Endodermal cell (in vitro differentiated cells): ENCODE measurements around the gene COQ8A. TPM values are rescaled to one million over a fixed set of nuclear protein-coding genes. Genes with fewer than 3 reads are reported as not detected.

ENCODE experiments used
- DNase-seq: peaks from one replicate; pipeline ENCODE4 v3.0.0-alpha.2; 2017
- H3K27ac ChIP-seq: 2 replicates; pipeline ENCODE4 v1.5.1; 2013; ENCODE audit warnings: mild to moderate bottlenecking, low read depth, low read length, moderate library complexity
- H3K27me3 ChIP-seq: 2 replicates; pipeline ENCODE4 v1.6.1; 2013; ENCODE audit warnings: mild to moderate bottlenecking, low read length, moderate library complexity; ENCODE audit not compliant: insufficient read depth, control insufficient read depth, poor library complexity, severe bottlenecking
- H3K36me3 ChIP-seq: 2 replicates; pipeline ENCODE4 v1.7.0; 2013; ENCODE audit warnings: mild to moderate bottlenecking, low read length, moderate library complexity; ENCODE audit not compliant: control insufficient read depth, insufficient read depth
- H3K4me1 ChIP-seq: one replicate; pipeline ENCODE4 v1.7.0; 2013; ENCODE audit warnings: low read length; ENCODE audit not compliant: control insufficient read depth, insufficient read depth
- H3K4me3 ChIP-seq: 2 replicates; pipeline ENCODE4 v1.5.1; 2013; ENCODE audit warnings: mild to moderate bottlenecking, low read length, moderate library complexity
- H3K9ac ChIP-seq: 2 replicates; pipeline ENCODE4 v1.6.1; 2013; ENCODE audit warnings: mild to moderate bottlenecking, low read length, moderate library complexity; ENCODE audit not compliant: poor library complexity, severe bottlenecking; ENCODE audit errors: extremely low read depth
- H3K9me3 ChIP-seq: 2 replicates; pipeline ENCODE4 v1.6.1; 2013; ENCODE audit warnings: mild to moderate bottlenecking, low read length, moderate library complexity; ENCODE audit not compliant: control insufficient read depth
- H3K27ac Mint-ChIP-seq: 2 replicates; pipeline ENCODE4 v1.8.0; 2020; ENCODE audit warnings: mixed read lengths
- H3K27me3 Mint-ChIP-seq: 2 replicates; pipeline ENCODE4 v1.8.0; 2021; ENCODE audit warnings: mild to moderate bottlenecking, mixed read lengths; ENCODE audit not compliant: insufficient read depth
- H3K36me3 Mint-ChIP-seq: 2 replicates; pipeline ENCODE4 v1.8.0; 2020; ENCODE audit warnings: low read depth, mixed read lengths
- H3K4me1 Mint-ChIP-seq: 2 replicates; pipeline ENCODE4 v1.8.0; 2020; ENCODE audit warnings: mixed read lengths
- H3K4me3 Mint-ChIP-seq: 2 replicates; pipeline ENCODE4 v1.8.0; 2020; ENCODE audit warnings: mild to moderate bottlenecking, moderate library complexity, mixed read lengths
- H3K9me3 Mint-ChIP-seq: 2 replicates; pipeline ENCODE4 v1.8.0; 2020; ENCODE audit warnings: mild to moderate bottlenecking, mixed read lengths
- CTCF ChIP-seq: fragments of 200-600 bp; sonication (generic); conservative IDR thresholded peaks from 2 replicates; pipeline ENCODE4 v1.5.0; 2021; ENCODE audit warnings: antibody characterized with exemption, mild to moderate bottlenecking
- WGBS, 2 experiments: methylation state at CpG; one replicate each; pipeline versions ENCODE4 v1.1.5 to v1.1.7; 2013; ENCODE audit warnings: missing lambda C conversion rate in 2 of 2, mixed read lengths in 1 of 2; ENCODE audit not compliant: insufficient coverage in 1 of 2, insufficient read length in 1 of 2; 5-methylcytosine and 5-hydroxymethylcytosine counted together
- total RNA-seq, 2 donors: library from RNA; stranded (reverse); fragmentation: NEBNext Ultra II Directional in 1 of 2; extraction: Animal tissue kit (Norgen Biotek cat#: 25700) in 1 of 2; gene quantifications; 2 replicates in 1 of 2; 3 replicates in 1 of 2; pipeline ENCODE4 v1.2.1, GENCODE V29; 2021

COQ8A gene
- total RNA-seq, 2 donors from 2014 or later = 6.6 to 14.9 TPM

GRCh38 chr1:226981386-226981817 is 41.3 kb downstream of the COQ8A start:
- H3K36me3 Mint-ChIP-seq = peaks cover 8% of the 10 kb centered on the region
- 90 to 100% methylated on average over 1 to 12 of the region's 12 CpGs for WGBS, 2 experiments
- no peak overlapping the region for H3K27ac Mint-ChIP-seq

GRCh38 chr1:226981838-226982237 is 41.7 kb downstream of the COQ8A start:
- Mint-ChIP-seq H3K9me3 (no peaks in the 10 kb centered on the region), H3K36me3 (peaks cover 12% of the 10 kb centered on the region), H3K27ac (no peak overlapping the region), H3K27me3 (no peaks in the 10 kb centered on the region), H3K4me1 (no peaks in the 10 kb centered on the region), H3K4me3 (no peak overlapping the region)
- TF ChIP-seq CTCF = no peak
- Histone ChIP-seq H3K27ac (no peak overlapping the region), H3K4me1 (no peaks in the 10 kb centered on the region), H3K9me3 (no peaks in the 10 kb centered on the region), H3K9ac (no peak overlapping the region), H3K4me3 (no peak overlapping the region), H3K36me3 (no peaks in the 10 kb centered on the region), H3K27me3 (no peaks in the 10 kb centered on the region)
- DNase-seq = no peak
- WGBS, 2 experiments = 94% methylated on average over 11 to 18 of the region's 18 CpGs

More at GRCh38 chr1:226981386-226981817, 41.3 kb downstream of the COQ8A start:
- Mint-ChIP-seq H3K4me1 (no peaks in the 10 kb centered on the region), H3K9me3 (no peaks in the 10 kb centered on the region), H3K4me3 (no peak overlapping the region), H3K27me3 (no peaks in the 10 kb centered on the region)
- Histone ChIP-seq H3K27me3 (no peaks in the 10 kb centered on the region), H3K9me3 (no peaks in the 10 kb centered on the region), H3K27ac (no peak overlapping the region), H3K9ac (no peak overlapping the region), H3K4me3 (no peak overlapping the region), H3K4me1 (no peaks in the 10 kb centered on the region), H3K36me3 (no peaks in the 10 kb centered on the region)
- TF ChIP-seq CTCF = no peak
- DNase-seq = peak; percentile 45

GRCh38 chr1:226982451-226983177 is 42.5 kb downstream of the COQ8A start:
- 95 to 97% methylated on average over 20 to 31 of the region's 31 CpGs for WGBS, 2 experiments
- Mint-ChIP-seq H3K4me1 (no peaks in the 10 kb centered on the region), H3K9me3 (no peaks in the 10 kb centered on the region), H3K27ac (no peak overlapping the region), H3K4me3 (no peak overlapping the region), H3K27me3 (no peaks in the 10 kb centered on the region), H3K36me3 (peaks cover 16% of the 10 kb centered on the region)
- no peaks in the 10 kb centered on the region for H3K36me3 ChIP-seq
- H3K4me1 ChIP-seq = no peaks in the 10 kb centered on the region
- no peak overlapping the region for H3K4me3 ChIP-seq
- peak; percentile 35 for DNase-seq
- no peak overlapping the region for H3K27ac ChIP-seq
- H3K27me3 ChIP-seq = no peaks in the 10 kb centered on the region
- H3K9me3 ChIP-seq = no peaks in the 10 kb centered on the region
- H3K9ac ChIP-seq = no peak overlapping the region
- no peak for TF ChIP-seq CTCF
